Caco-2 (cell line): Measurements from ENCODE around the gene ATP8A1. TPM values are rescaled to one million over a fixed set of nuclear protein-coding genes. Genes with fewer than 3 reads are reported as not detected.
A peak's percentile ranks its signal among the peaks of the same experiment; 100 is the strongest.

Experiments used
- BruUV-seq: library from RNA; stranded (reverse); fragments of 400-500 nt; replicated peaks from 2 replicates; lab custom pipeline; 2021; lab: Mats Ljungman, UMichigan
- CTCF ChIA-PET: fragments of 300-600 bp; sonication (Branson Sonifier 250); formaldehyde crosslinking; loops from one replicate; lab custom pipeline; 2022; ENCODE audit warnings: antibody characterized with exemption; lab: Charles Lee
- POLR2A ChIA-PET: fragments of 300-600 bp; sonication (Branson Sonifier 250); formaldehyde crosslinking; loops from one replicate; lab custom pipeline; 2022; ENCODE audit warnings: antibody characterized with exemption; lab: Charles Lee
- DNase-seq, 2 experiments: peaks; one replicate each; pipeline versions ENCODE4 v3.0.0 to v3.0.0-alpha.2; 2020 to 2022
- H3K27me3 ChIP-seq: replicated peaks from 2 replicates; pipeline ENCODE4 v1.6.0; 2011; ENCODE audit warnings: low read length; ENCODE audit not compliant: control insufficient read depth, insufficient read depth
- H3K36me3 ChIP-seq: 2 replicates; pipeline ENCODE4 v1.5.1; 2011; ENCODE audit warnings: low read length; ENCODE audit not compliant: control insufficient read depth, insufficient read depth
- H3K4me1 ChIP-seq: fragments of 250-450 bp; sonication (Bioruptor Pico); 2 replicates; pipeline ENCODE4 v1.5.1; 2020; ENCODE audit warnings: mild to moderate bottlenecking
- H3K4me3 ChIP-seq: 2 replicates; pipeline ENCODE4 v1.5.1; 2011; ENCODE audit warnings: low read depth, mild to moderate bottlenecking, control low read depth, low read length
- H3K9me3 ChIP-seq: fragments of 250-450 bp; sonication (Bioruptor Pico); 2 replicates; pipeline ENCODE4 v1.5.1; 2020; ENCODE audit warnings: mild to moderate bottlenecking, moderate library complexity
- H3K27ac Mint-ChIP-seq: one replicate; pipeline ENCODE4 v1.8.0; 2022; ENCODE audit warnings: mixed read lengths; ENCODE audit not compliant: unreplicated experiment
- H3K27me3 Mint-ChIP-seq: one replicate; pipeline ENCODE4 v1.8.0; 2022; ENCODE audit warnings: mixed read lengths; ENCODE audit not compliant: insufficient read depth, unreplicated experiment
- H3K36me3 Mint-ChIP-seq: one replicate; pipeline ENCODE4 v1.8.0; 2022; ENCODE audit warnings: mild to moderate bottlenecking, mixed read lengths; ENCODE audit not compliant: insufficient read depth, unreplicated experiment
- H3K4me1 Mint-ChIP-seq: one replicate; pipeline ENCODE4 v1.8.0; 2022; ENCODE audit warnings: low read depth, mixed read lengths; ENCODE audit not compliant: unreplicated experiment
- H3K4me3 Mint-ChIP-seq: one replicate; pipeline ENCODE4 v1.8.0; 2022; ENCODE audit warnings: mild to moderate bottlenecking, moderate library complexity, mixed read lengths; ENCODE audit not compliant: unreplicated experiment
- H3K9me3 Mint-ChIP-seq: one replicate; pipeline ENCODE4 v1.8.0; 2022; ENCODE audit warnings: mixed read lengths; ENCODE audit not compliant: unreplicated experiment
- intact Hi-C: fragments of 100-400 bp; cut with micrococcal nuclease; formaldehyde crosslinking; loops from one replicate; pipeline ENCODE4 v1.10.0; 2022; ENCODE audit not compliant: unreplicated experiment
- total RNA-seq: library from RNA; stranded (reverse); gene quantifications from 2 replicates; pipeline ENCODE4 v1.2.3, GENCODE V29; 2022
- TF ChIP-seq, protein P1 (sequence below), 2 experiments: fragments of 200-600 bp in 1 of 2; IDR thresholded peaks; 1 replicate in 1 of 2; 2 replicates in 1 of 2; pipeline versions ENCODE4 v1.5.1 to v1.8.0; 2011 to 2022; ENCODE audit warnings: antibody characterized with exemption in 1 of 2, control low read depth in 1 of 2, inconsistent platforms in 1 of 2, low read depth in 1 of 2, low read length in 1 of 2, mild to moderate bottlenecking in 1 of 2, moderate library complexity in 1 of 2; ENCODE audit not compliant: insufficient read depth in 1 of 2, severe bottlenecking in 1 of 2, unreplicated experiment in 1 of 2

The ATP8A1 gene
- total RNA-seq, 1 experiment from 2014 or later: 9.3 TPM

DNA sequence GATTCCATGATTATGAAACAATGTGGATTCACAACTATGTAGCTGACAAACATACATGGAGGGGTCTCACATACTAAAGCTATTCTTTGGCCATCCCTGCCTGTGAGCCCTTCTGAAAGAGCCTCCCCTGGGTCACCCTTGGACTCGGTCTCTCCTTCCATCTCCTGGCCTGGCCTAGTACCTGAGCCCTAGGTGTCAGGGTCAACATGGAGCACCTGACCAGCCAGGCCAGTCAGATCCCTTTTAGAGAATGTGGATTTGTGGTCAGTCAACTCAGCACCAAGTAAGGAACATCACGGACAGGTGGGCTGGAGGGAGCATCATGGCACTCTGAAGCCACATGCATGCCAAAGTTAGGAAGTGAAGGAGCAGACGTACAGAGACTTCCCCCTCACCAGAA is 16.3 kb downstream of the ATP8A1 start:
- H3K9me3 Mint-ChIP-seq: no peaks in the 10 kb centered on the region
- peak overlapping the region; percentile 41 for H3K4me3 Mint-ChIP-seq
- no peaks in the 10 kb centered on the region for H3K36me3 Mint-ChIP-seq
- Histone ChIP-seq H3K4me1 (peaks cover 38% of the 10 kb centered on the region), H3K27me3 (no peaks in the 10 kb centered on the region), H3K4me3 (no peak overlapping the region), H3K9me3 (no peaks in the 10 kb centered on the region), H3K36me3 (no peaks in the 10 kb centered on the region)
- H3K27ac Mint-ChIP-seq: peak overlapping the region; percentile 94
- TSS peak; percentile 43 for BruUV-seq
- DNase-seq: peak in 1 of 2 experiments; percentile 31
- H3K27me3 Mint-ChIP-seq: no peaks in the 10 kb centered on the region
- H3K4me1 Mint-ChIP-seq: peaks cover 21% of the 10 kb centered on the region
- TF ChIP-seq, protein P1, sequence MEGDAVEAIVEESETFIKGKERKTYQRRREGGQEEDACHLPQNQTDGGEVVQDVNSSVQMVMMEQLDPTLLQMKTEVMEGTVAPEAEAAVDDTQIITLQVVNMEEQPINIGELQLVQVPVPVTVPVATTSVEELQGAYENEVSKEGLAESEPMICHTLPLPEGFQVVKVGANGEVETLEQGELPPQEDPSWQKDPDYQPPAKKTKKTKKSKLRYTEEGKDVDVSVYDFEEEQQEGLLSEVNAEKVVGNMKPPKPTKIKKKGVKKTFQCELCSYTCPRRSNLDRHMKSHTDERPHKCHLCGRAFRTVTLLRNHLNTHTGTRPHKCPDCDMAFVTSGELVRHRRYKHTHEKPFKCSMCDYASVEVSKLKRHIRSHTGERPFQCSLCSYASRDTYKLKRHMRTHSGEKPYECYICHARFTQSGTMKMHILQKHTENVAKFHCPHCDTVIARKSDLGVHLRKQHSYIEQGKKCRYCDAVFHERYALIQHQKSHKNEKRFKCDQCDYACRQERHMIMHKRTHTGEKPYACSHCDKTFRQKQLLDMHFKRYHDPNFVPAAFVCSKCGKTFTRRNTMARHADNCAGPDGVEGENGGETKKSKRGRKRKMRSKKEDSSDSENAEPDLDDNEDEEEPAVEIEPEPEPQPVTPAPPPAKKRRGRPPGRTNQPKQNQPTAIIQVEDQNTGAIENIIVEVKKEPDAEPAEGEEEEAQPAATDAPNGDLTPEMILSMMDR (IDR thresholded peaks at IDR 0.05; ENCODE audit: insufficient read depth in 1 of 2, low read depth in 1 of 2, low read length in 1 of 2, severe bottlenecking in 1 of 2, unreplicated experiment in 1 of 2): no peak
- intact Hi-C loops: loop anchor here (1.0 to 2.0 kb wide), 2 partner anchors 16 to 47 kb away; partner anchors contain the start of gene ATP8A1
- POLR2A ChIA-PET: no interaction called here
- CTCF ChIA-PET: no interaction called here

DNA sequence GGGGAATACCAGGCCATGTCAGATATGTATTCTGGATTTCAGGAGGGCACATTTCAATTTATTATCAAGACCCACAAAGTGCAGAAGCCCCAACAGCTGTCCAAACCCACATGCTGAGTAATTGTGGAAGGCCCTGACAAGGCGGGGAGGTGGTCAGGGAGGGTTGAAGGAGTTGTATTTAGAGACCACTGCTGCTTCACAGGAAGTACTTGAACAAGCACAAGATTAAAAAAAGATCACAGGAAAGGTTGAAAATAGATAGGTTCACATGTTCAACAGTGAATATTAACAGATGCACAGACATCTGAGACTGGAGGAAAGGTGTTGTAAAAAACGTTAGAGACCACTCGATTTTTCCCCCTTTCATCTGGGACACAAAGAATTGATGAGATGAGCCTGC is 17.9 kb downstream of the ATP8A1 start:
- no peaks in the 10 kb centered on the region for H3K27me3 Mint-ChIP-seq
- no peaks in the 10 kb centered on the region for H3K36me3 Mint-ChIP-seq
- H3K4me1 ChIP-seq: peaks cover 38% of the 10 kb centered on the region
- BruUV-seq: no TSS peak
- no peaks in the 10 kb centered on the region for H3K36me3 ChIP-seq
- no peaks in the 10 kb centered on the region for H3K9me3 ChIP-seq
- TF ChIP-seq, protein P1 (IDR thresholded peaks at IDR 0.05; ENCODE audit: insufficient read depth in 1 of 2, low read depth in 1 of 2, low read length in 1 of 2, severe bottlenecking in 1 of 2, unreplicated experiment in 1 of 2): no peak
- H3K27me3 ChIP-seq: no peaks in the 10 kb centered on the region
- peaks cover 22% of the 10 kb centered on the region for H3K4me1 Mint-ChIP-seq
- intact Hi-C loops: no loop called here
- CTCF ChIA-PET: no interaction called here
- no peak overlapping the region for H3K4me3 ChIP-seq
- DNase-seq: no peak
- H3K27ac Mint-ChIP-seq: no peak overlapping the region
- H3K4me3 Mint-ChIP-seq: no peak overlapping the region
- POLR2A ChIA-PET: no interaction called here
- H3K9me3 Mint-ChIP-seq: no peaks in the 10 kb centered on the region

DNA sequence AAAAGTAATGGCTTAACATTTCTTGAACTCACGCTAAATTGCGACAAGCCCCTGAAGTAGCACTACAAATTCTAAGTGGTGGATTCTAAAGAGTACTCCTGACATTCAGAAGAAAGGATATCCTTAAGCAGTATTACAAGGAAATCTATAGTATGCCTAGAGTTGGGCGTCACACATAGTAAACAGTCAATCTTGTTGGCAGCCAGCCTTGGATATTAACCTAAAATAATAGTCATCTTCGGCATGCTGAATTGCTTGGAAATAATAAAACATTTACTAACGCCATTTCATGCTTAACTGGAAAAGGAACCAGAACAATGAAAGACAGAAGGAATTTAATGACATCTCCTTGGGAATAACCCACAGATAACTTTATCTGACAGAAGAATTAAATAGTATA is 18.6 kb downstream of the ATP8A1 start:
- POLR2A ChIA-PET: no interaction called here
- H3K9me3 Mint-ChIP-seq: no peaks in the 10 kb centered on the region
- Histone ChIP-seq H3K9me3 (no peaks in the 10 kb centered on the region), H3K4me1 (peaks cover 32% of the 10 kb centered on the region), H3K4me3 (no peak overlapping the region), H3K27me3 (no peaks in the 10 kb centered on the region), H3K36me3 (no peaks in the 10 kb centered on the region)
- no peaks in the 10 kb centered on the region for H3K36me3 Mint-ChIP-seq
- TF ChIP-seq, protein P1 (IDR thresholded peaks at IDR 0.05; ENCODE audit: insufficient read depth in 1 of 2, low read depth in 1 of 2, low read length in 1 of 2, severe bottlenecking in 1 of 2, unreplicated experiment in 1 of 2): no peak
- intact Hi-C loops: no loop called here
- DNase-seq: no peak
- H3K27ac Mint-ChIP-seq: no peak overlapping the region
- no peak overlapping the region for H3K4me3 Mint-ChIP-seq
- H3K4me1 Mint-ChIP-seq: peaks cover 27% of the 10 kb centered on the region
- CTCF ChIA-PET: no interaction called here
- no TSS peak for BruUV-seq
- H3K27me3 Mint-ChIP-seq: no peaks in the 10 kb centered on the region
